Measurements from ENCODE around the gene ORM1. TPM values are rescaled to one million over a fixed set of nuclear protein-coding genes. Genes with fewer than 3 reads are reported as not detected.

ORM1 gene
- total and polyA plus RNA-seq, 4 donors = 1,297 to 69,591 (median 37,095) TPM

DNA sequence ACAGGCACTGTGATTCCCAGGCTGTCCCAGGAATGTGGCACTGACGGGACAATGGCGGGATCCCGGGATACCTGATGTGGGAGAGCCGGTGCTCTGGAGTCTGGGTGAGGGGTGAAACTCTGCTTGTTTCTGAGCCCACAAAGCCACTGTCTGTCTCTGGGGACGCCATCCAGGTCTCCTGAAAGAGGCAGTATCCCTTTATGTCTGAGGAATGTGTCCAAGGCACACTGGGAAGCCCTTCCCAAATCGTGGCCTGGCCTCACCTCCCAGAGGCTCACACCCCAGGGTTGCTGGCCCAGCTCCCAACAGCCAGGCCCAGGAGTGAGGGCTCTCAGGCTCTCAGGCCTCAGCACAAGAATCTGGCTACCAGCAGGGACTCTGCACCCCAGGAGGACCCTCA, 33.9 kb downstream of the ORM1 start:
- DNase-seq (ENCODE audit: low spot score) = no peak
- WGBS = 92% methylated on average over 6 of the region's 6 CpGs
- H3K36me3 ChIP-seq (ENCODE audit: control insufficient read depth in 4 of 4, insufficient read depth in 3 of 4, low read depth in 1 of 4, low read length in 3 of 4) = peaks cover 15 to 65% (median 46%) of the 10 kb centered on the region in 4 donors
- H3K9ac ChIP-seq (ENCODE audit: low read depth in 1 of 2, low read length in 2 of 2) = no peak overlapping the region
- no peaks in the 10 kb centered on the region for H3K4me1 ChIP-seq (ENCODE audit: control insufficient read depth in 4 of 4, insufficient read depth in 4 of 4, low read length in 3 of 4)
- H3K27me3 ChIP-seq (ENCODE audit: control insufficient read depth in 4 of 4, insufficient read depth in 4 of 4, low read length in 3 of 4) = no peaks in the 10 kb centered on the region
- TF ChIP-seq GABPA (IDR thresholded peaks at IDR 0.05 in 1 of 2, conservative IDR thresholded peaks at IDR 0.05 in 1 of 2) (no peak), JUND (IDR thresholded peaks at IDR 0.05) (no peak), NR2F2 (IDR thresholded peaks at IDR 0.05) (no peak), TAF1 (conservative IDR thresholded peaks at IDR 0.05) (no peak), FOXA2 (IDR thresholded peaks at IDR 0.05) (no peak), FOXA1 (IDR thresholded peaks at IDR 0.05) (no peak)
- TF ChIP-seq, protein P1, sequence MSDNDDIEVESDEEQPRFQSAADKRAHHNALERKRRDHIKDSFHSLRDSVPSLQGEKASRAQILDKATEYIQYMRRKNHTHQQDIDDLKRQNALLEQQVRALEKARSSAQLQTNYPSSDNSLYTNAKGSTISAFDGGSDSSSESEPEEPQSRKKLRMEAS (IDR thresholded peaks at IDR 0.05) = no peak
- H3K4me3 ChIP-seq (ENCODE audit: low read depth in 1 of 3, low read length in 3 of 3) = no peak overlapping the region
- no peaks in the 10 kb centered on the region for H3K9me3 ChIP-seq (ENCODE audit: control insufficient read depth in 4 of 4, low read length in 3 of 4)
- no peak overlapping the region for H3K27ac ChIP-seq (ENCODE audit: low read depth in 1 of 2, low read length in 2 of 2)

DNA sequence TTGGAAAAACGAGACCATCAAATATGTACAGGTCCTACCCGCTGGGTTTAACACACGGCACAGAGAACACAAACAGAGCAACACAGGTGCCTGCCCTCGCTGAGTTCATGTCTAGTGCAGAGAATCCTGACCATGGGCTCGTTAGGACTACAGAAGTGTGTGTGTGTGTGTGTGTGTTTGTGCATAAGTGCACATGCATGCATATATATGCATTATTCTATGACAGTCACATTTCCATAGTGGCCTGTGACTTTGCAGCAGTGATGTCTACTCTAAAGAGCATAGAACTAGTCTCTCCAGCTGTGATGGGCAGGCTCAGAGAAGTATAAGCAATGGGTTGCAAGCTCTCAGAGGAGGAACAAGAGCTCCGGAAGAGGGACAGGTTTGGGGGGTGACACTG, 34.5 kb downstream of the ORM1 start:
- H3K27me3 ChIP-seq (ENCODE audit: control insufficient read depth in 4 of 4, insufficient read depth in 4 of 4, low read length in 3 of 4) = no peaks in the 10 kb centered on the region
- no peak for DNase-seq (ENCODE audit: low spot score)
- no peaks in the 10 kb centered on the region for H3K4me1 ChIP-seq (ENCODE audit: control insufficient read depth in 4 of 4, insufficient read depth in 4 of 4, low read length in 3 of 4)
- no peaks in the 10 kb centered on the region for H3K9me3 ChIP-seq (ENCODE audit: control insufficient read depth in 4 of 4, low read length in 3 of 4)
- no peak overlapping the region for H3K9ac ChIP-seq (ENCODE audit: low read depth in 1 of 2, low read length in 2 of 2)
- TF ChIP-seq FOXA1 (IDR thresholded peaks at IDR 0.05) (no peak), RXRA (IDR thresholded peaks at IDR 0.05) (no peak), GABPA (IDR thresholded peaks at IDR 0.05 in 1 of 2, conservative IDR thresholded peaks at IDR 0.05 in 1 of 2) (no peak), SP1 (IDR thresholded peaks at IDR 0.05) (no peak), EGR1 (IDR thresholded peaks at IDR 0.05; ENCODE audit: low read depth in 2 of 2) (no peak), FOXA2 (IDR thresholded peaks at IDR 0.05) (no peak), RAD21 (IDR thresholded peaks at IDR 0.05) (no peak), TAF1 (conservative IDR thresholded peaks at IDR 0.05) (no peak), YY1 (IDR thresholded peaks at IDR 0.05) (no peak), NR2F2 (IDR thresholded peaks at IDR 0.05) (no peak), JUND (IDR thresholded peaks at IDR 0.05) (no peak), HNF4G (IDR thresholded peaks at IDR 0.05) (no peak), HNF4A (conservative IDR thresholded peaks at IDR 0.05) (no peak)
- TF ChIP-seq, protein P1 (IDR thresholded peaks at IDR 0.05) = no peak
- TF ChIP-seq, protein P2, sequence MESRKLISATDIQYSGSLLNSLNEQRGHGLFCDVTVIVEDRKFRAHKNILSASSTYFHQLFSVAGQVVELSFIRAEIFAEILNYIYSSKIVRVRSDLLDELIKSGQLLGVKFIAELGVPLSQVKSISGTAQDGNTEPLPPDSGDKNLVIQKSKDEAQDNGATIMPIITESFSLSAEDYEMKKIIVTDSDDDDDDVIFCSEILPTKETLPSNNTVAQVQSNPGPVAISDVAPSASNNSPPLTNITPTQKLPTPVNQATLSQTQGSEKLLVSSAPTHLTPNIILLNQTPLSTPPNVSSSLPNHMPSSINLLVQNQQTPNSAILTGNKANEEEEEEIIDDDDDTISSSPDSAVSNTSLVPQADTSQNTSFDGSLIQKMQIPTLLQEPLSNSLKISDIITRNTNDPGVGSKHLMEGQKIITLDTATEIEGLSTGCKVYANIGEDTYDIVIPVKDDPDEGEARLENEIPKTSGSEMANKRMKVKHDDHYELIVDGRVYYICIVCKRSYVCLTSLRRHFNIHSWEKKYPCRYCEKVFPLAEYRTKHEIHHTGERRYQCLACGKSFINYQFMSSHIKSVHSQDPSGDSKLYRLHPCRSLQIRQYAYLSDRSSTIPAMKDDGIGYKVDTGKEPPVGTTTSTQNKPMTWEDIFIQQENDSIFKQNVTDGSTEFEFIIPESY (IDR thresholded peaks at IDR 0.05) = no peak
- TF ChIP-seq, protein P3, sequence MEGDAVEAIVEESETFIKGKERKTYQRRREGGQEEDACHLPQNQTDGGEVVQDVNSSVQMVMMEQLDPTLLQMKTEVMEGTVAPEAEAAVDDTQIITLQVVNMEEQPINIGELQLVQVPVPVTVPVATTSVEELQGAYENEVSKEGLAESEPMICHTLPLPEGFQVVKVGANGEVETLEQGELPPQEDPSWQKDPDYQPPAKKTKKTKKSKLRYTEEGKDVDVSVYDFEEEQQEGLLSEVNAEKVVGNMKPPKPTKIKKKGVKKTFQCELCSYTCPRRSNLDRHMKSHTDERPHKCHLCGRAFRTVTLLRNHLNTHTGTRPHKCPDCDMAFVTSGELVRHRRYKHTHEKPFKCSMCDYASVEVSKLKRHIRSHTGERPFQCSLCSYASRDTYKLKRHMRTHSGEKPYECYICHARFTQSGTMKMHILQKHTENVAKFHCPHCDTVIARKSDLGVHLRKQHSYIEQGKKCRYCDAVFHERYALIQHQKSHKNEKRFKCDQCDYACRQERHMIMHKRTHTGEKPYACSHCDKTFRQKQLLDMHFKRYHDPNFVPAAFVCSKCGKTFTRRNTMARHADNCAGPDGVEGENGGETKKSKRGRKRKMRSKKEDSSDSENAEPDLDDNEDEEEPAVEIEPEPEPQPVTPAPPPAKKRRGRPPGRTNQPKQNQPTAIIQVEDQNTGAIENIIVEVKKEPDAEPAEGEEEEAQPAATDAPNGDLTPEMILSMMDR (IDR thresholded peaks at IDR 0.05; ENCODE audit: low read depth, low read length, missing input control) = no peak
- TF ChIP-seq, protein P4, sequence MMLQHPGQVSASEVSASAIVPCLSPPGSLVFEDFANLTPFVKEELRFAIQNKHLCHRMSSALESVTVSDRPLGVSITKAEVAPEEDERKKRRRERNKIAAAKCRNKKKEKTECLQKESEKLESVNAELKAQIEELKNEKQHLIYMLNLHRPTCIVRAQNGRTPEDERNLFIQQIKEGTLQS (IDR thresholded peaks at IDR 0.05) = no peak
- H3K36me3 ChIP-seq (ENCODE audit: control insufficient read depth in 4 of 4, insufficient read depth in 3 of 4, low read depth in 1 of 4, low read length in 3 of 4) = peaks cover 15 to 69% (median 49%) of the 10 kb centered on the region in 4 donors
- H3K4me3 ChIP-seq (ENCODE audit: low read depth in 1 of 3, low read length in 3 of 3) = no peak overlapping the region
- 93% methylated on average over 6 of the region's 6 CpGs for WGBS
- H3K27ac ChIP-seq (ENCODE audit: low read depth in 1 of 2, low read length in 2 of 2) = no peak overlapping the region

Data from liver (tissue), 9 donors.